Muscle of arm (tissue), 14 donors: ENCODE results near the gene SSX2B. TPM values are rescaled to one million over a fixed set of nuclear protein-coding genes. Genes with fewer than 3 reads are reported as not detected.
"Not testable (repeated sequence)": the region's sequence is repeated elsewhere in the genome, so short reads cannot be mapped to it uniquely, and the experiment has no call there.

ENCODE experiments used
- DNase-seq: peaks from one replicate; pipeline ENCODE4 v3.0.0-alpha.2; 2013
- long read RNA-seq, 11 donors: transcript quantifications; one replicate each; lab custom pipeline, GENCODE V29; 2026
- polyA plus RNA-seq, 12 donors: library from polyadenylated mRNA; unstranded; fragments of 120-200 nt; gene quantifications; one replicate each; pipeline ENCODE4 v1.2.1, GENCODE V29; 2013; ENCODE audit not compliant: insufficient read length in 12 of 12

The SSX2B gene
- not detected for polyA plus RNA-seq
- long read RNA-seq, donor 1, result 0 reads
- long read RNA-seq, donor 2, result 0 reads
- long read RNA-seq, donor 3, result 0 reads
- long read RNA-seq, donor 4, result 0 reads
- long read RNA-seq, donor 5, result 0 reads
- long read RNA-seq, donor 6, result 0 reads
- long read RNA-seq, donor 7, result 0 reads
- long read RNA-seq, donor 8, result 0 reads
- long read RNA-seq, donor 9, result 0 reads
- long read RNA-seq, donor 10, result 0 reads
- long read RNA-seq, donor 11, result 0 reads

GRCh38 chrX:52750952-52751351 lies at the start of gene SSX2B:
TSS of gene SSX2B (plus strand) at chrX:52751252. CDS start at chrX:52752681, 1,429 bp downstream.
- DNase-seq, result not testable (repeated sequence)

- DNase-seq, result not testable (repeated sequence)
Measured at GRCh38 chrX:52707078-52707477, 44.0 kb upstream of the SSX2B start, which contains the start of gene SSX2. TSS of gene SSX2 (minus strand) at chrX:52707178. CDS start at chrX:52705749, 1,429 bp downstream.

DNA sequence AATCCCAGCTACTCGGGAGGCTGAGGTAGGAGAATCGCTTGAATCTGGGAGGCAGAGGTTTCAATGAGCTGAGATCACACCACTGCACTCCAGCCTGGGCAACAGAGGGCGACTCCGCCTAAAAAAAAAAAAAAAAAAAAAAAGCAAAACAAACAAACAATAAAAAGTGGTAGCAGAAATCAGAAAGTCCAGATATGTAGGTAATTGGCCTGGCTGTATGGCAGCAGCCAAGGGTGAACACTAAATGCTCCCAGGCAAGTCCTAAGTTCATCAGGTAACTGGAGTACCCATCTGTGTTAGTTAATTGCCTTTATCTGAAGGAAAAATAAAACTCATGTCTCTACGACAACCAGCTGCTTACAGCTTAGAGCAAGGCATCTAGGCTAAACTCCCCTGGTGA lies 14.9 kb downstream of the SSX2B start:
- DNase-seq, result not testable (repeated sequence)

DNA sequence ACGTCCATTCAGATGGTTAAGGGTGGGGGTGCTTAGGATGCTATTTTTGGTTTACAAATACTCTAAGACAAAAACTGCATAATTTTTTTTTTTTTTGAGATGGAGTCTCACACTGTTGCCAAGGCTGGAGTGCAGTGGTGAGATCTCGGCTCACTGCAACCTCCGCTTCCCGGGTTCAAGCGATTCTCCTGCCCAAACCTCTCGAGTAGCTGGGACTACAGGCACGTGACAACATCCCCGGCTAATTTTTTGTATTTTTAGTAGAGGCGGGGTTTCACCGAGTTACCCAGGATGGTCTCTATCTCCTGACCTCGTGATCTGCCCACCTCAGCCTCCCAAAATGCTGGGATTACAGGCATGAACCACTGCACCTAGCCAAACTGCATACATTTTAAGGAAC lies 22.5 kb downstream of the SSX2B start:
- not testable (repeated sequence) for DNase-seq

- not testable (repeated sequence) for DNase-seq
Measured at GRCh38 chrX:52797327-52797726, 46.3 kb downstream of the SSX2B start, which contains the start of gene SPANXN5. TSS of gene SPANXN5 (minus strand) at chrX:52797427. CDS start at chrX:52797348, 79 bp downstream.

- DNase-seq, result not testable (repeated sequence)
Measured at GRCh38 chrX:52804876-52805275, 53.8 kb downstream of the SSX2B start.

Other genes starting within 250 kb of the SSX2B start
- 1 to 10 TPM in 1 of 12 donors, under 1 TPM in 2, not detected in 9; 0.41 to 1.3 (median 0.76) TPM for gene XAGE1B, start 234.2 kb upstream of the SSX2B start, polyA plus RNA-seq
- gene SSX7, start 96.4 kb upstream of the SSX2B start, polyA plus RNA-seq, result not detected
- gene SSX2, start 44.1 kb upstream of the SSX2B start, polyA plus RNA-seq, result not detected
- not detected for gene SPANXN5, start 46.2 kb downstream of the SSX2B start, polyA plus RNA-seq
- not detected for gene XAGE5, start 60.0 kb downstream of the SSX2B start, polyA plus RNA-seq
- under 1 TPM in 2 of 12 donors, not detected in 10; 0.66 to 0.74 TPM for gene XAGE3, start 116.8 kb downstream of the SSX2B start, polyA plus RNA-seq
- gene FAM156B, start 146.1 kb downstream of the SSX2B start, polyA plus RNA-seq, result 10 to 100 TPM in 10 of 12 donors, not detected in 2; 11.0 to 19.6 (median 15.3) TPM
- 10 to 100 TPM in 11 of 12 donors, not detected in 1; 21.3 to 59.6 (median 26.4) TPM for gene FAM156A, start 207.3 kb downstream of the SSX2B start, polyA plus RNA-seq